Gastroesophageal sphincter (tissue), 4 donors: ENCODE results near the gene DGLUCY. TPM values are rescaled to one million over a fixed set of nuclear protein-coding genes. Genes with fewer than 3 reads are reported as not detected.
"Not testable (repeated sequence)": the region's sequence is repeated elsewhere in the genome, so short reads cannot be mapped to it uniquely, and the experiment has no call there.

Experiments
- ATAC-seq: fragments of 150-250 bp; one replicate; pipeline ENCODE4 v1.9.1; 2016; ENCODE audit warnings: mild to moderate bottlenecking, moderate library complexity
- H3K27ac ChIP-seq, 4 donors: fragments of 200-600 bp; sonication (generic) in 3 of 4; 1 replicate in 3 of 4; 2 replicates in 1 of 4; pipeline ENCODE4 v1.5.1; 2016 to 2019
- H3K27me3 ChIP-seq: fragments of 200-600 bp; sonication (generic); one replicate; pipeline ENCODE4 v1.5.1; 2019
- H3K36me3 ChIP-seq, 2 donors: fragments of 200-600 bp; sonication (generic); one replicate each; pipeline ENCODE4 v1.5.1; 2019; ENCODE audit warnings: control low read depth in 1 of 2
- H3K4me1 ChIP-seq, 3 donors: fragments of 200-600 bp; sonication (generic); 1 replicate in 2 of 3; 2 replicates in 1 of 3; pipeline ENCODE4 v1.5.1; 2016 to 2019; ENCODE audit warnings: control low read depth in 2 of 3
- H3K4me3 ChIP-seq, 2 donors: fragments of 200-600 bp; sonication (generic); one replicate each; pipeline ENCODE4 v1.5.1; 2019; ENCODE audit warnings: mild to moderate bottlenecking in 1 of 2, moderate library complexity in 1 of 2
- H3K9me3 ChIP-seq, 3 donors: fragments of 200-600 bp; sonication (generic); one replicate each; pipeline ENCODE4 v1.5.1; 2017 to 2019; ENCODE audit warnings: control low read depth in 2 of 3
- EP300 ChIP-seq: sonication (generic); formaldehyde crosslinking; IDR thresholded peaks from one replicate; pipeline ENCODE4 v1.6.1; 2017; ENCODE audit warnings: antibody characterized with exemption, mild to moderate bottlenecking
- POLR2A ChIP-seq, 2 donors: fragments of 450-650 bp; IDR thresholded peaks; one replicate each; pipeline ENCODE4 v1.6.1; 2017; ENCODE audit warnings: antibody characterized with exemption in 2 of 2, mild to moderate bottlenecking in 2 of 2, moderate library complexity in 1 of 2
- POLR2AphosphoS5 ChIP-seq: sonication (generic); formaldehyde crosslinking; IDR thresholded peaks from one replicate; pipeline ENCODE4 v1.6.1; 2017; ENCODE audit warnings: antibody characterized with exemption
- WGBS, 2 donors: methylation state at CpG; one replicate each; pipeline ENCODE4 v1.1.5; 2018; ENCODE audit warnings: low coverage in 1 of 2; 5-methylcytosine and 5-hydroxymethylcytosine counted together
- total RNA-seq, 4 donors: library from RNA; depleted of rRNA; stranded (reverse); fragments of >200 nt; gene quantifications; one replicate each; pipeline ENCODE4 v1.1.0, GENCODE V29; 2016
- TF ChIP-seq, protein P1 (sequence below), 4 experiments: fragments of 200-600 bp in 2 of 4; fragments of 450-650 bp in 2 of 4; sonication (generic) in 1 of 4; IDR thresholded peaks; one replicate each; pipeline ENCODE4 v1.5.1; 2017 to 2019; ENCODE audit warnings: antibody characterized with exemption in 4 of 4, mild to moderate bottlenecking in 2 of 4, moderate library complexity in 2 of 4

Gene DGLUCY
- total RNA-seq, 4 donors from 2014 or later, result 52.8 to 118 (median 77.3) TPM

DNA sequence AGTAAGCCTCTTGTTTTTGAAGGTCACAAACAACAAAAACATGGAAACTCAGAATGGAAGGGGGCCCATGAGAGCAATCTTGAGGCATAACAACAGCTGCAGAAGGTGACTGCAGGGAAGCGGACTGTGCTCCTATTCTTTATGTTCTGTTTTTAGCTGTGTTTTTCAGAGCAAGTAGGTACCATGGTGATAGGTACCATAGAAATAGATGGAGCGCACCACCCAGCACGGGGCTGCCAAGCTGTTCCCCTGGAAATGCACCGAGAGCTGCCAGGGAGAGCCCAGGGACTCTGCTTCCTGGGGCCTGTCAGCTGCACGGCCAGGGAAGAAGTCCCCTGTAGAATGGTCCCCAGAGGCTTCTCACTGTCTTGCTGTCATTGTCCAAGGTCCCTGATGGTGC is 32.8 kb downstream of the DGLUCY start:
- Histone ChIP-seq H3K4me3 (no peak overlapping the region), H3K36me3 (peaks cover 0 to 41% of the 10 kb centered on the region in 2 donors), H3K4me1 (peaks cover 6 to 92% (median 19%) of the 10 kb centered on the region in 3 donors), H3K27me3 (no peaks in the 10 kb centered on the region), H3K27ac (peak overlapping the region; percentile 62 to 87 (median 82)), H3K9me3 (no peaks in the 10 kb centered on the region)
- no peak for ATAC-seq
- TF ChIP-seq, protein P1, sequence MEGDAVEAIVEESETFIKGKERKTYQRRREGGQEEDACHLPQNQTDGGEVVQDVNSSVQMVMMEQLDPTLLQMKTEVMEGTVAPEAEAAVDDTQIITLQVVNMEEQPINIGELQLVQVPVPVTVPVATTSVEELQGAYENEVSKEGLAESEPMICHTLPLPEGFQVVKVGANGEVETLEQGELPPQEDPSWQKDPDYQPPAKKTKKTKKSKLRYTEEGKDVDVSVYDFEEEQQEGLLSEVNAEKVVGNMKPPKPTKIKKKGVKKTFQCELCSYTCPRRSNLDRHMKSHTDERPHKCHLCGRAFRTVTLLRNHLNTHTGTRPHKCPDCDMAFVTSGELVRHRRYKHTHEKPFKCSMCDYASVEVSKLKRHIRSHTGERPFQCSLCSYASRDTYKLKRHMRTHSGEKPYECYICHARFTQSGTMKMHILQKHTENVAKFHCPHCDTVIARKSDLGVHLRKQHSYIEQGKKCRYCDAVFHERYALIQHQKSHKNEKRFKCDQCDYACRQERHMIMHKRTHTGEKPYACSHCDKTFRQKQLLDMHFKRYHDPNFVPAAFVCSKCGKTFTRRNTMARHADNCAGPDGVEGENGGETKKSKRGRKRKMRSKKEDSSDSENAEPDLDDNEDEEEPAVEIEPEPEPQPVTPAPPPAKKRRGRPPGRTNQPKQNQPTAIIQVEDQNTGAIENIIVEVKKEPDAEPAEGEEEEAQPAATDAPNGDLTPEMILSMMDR (IDR thresholded peaks at IDR 0.05), result no peak
- TF ChIP-seq EP300 (no peak), POLR2AphosphoS5 (no peak), POLR2A (IDR thresholded peaks at IDR 0.05) (no peak)
- WGBS, 2 donors, result 43 to 54% methylated on average over 1 to 4 of the region's 5 CpGs

DNA sequence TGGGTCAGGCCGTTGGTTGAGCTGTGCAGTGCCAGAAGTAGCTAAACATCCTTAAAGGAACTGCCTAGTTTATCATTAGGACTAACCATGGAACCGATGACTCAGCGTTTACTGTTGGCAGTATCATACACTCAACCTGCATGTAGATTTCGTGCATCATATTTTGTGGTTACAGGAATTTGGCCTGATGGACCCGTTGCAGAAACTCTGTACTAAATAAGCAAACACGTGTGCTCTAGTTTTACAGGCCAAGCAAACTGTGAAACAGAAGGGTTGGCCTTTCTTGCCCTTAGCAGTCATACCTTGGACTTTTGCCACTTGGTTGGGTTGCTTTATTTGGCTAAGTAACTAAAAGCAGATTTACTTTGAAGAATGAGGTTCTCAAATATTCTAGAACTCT is 35.6 kb downstream of the DGLUCY start:
- Histone ChIP-seq H3K27me3 (no peaks in the 10 kb centered on the region), H3K36me3 (peaks cover 0 to 43% of the 10 kb centered on the region in 2 donors), H3K4me3 (no peak overlapping the region), H3K9me3 (no peaks in the 10 kb centered on the region), H3K4me1 (peaks cover 6 to 82% (median 13%) of the 10 kb centered on the region in 3 donors), H3K27ac (peak overlapping the region; percentile 55 to 87 (median 84))
- ATAC-seq, result peak; percentile 88
- TF ChIP-seq POLR2AphosphoS5 (peak; percentile 97), POLR2A (IDR thresholded peaks at IDR 0.05) (no peak)
- 8 to 19% methylated on average over 3 to 5 of the region's 6 CpGs for WGBS, 2 donors

DNA sequence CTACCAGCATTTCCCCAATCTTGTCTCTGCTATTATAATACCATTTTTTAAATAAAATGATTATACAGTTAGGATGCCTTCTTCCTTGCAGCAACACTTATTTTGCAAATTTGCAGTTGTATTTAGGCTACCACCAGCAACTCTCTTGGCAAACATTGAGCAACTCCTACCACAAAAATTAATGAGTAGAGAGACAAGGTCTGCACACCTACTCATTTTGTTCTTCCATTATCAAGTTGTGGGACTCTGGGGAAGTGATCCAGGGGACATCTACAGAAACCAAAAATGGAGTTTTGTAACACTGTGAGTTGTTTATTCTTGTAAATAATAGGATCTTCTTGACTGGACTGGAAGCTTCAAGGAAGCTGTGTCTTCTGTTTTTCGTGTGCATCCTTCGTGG is 38.6 kb downstream of the DGLUCY start:
- Histone ChIP-seq H3K4me1 (peaks cover 2 to 82% (median 19%) of the 10 kb centered on the region in 3 donors), H3K4me3 (no peak overlapping the region), H3K27me3 (no peaks in the 10 kb centered on the region), H3K27ac (peak overlapping the region in 3 of 4 donors; percentile 84 to 87 (median 84)), H3K9me3 (no peaks in the 10 kb centered on the region), H3K36me3 (peaks cover 0 to 22% of the 10 kb centered on the region in 2 donors)
- ATAC-seq, result no peak
- TF ChIP-seq POLR2AphosphoS5 (no peak), EP300 (no peak), POLR2A (IDR thresholded peaks at IDR 0.05) (no peak)
- TF ChIP-seq, protein P1 (IDR thresholded peaks at IDR 0.05), result no peak
- WGBS, 2 donors, result 52 to 72% methylated on average over 2 of the region's 2 CpGs

DNA sequence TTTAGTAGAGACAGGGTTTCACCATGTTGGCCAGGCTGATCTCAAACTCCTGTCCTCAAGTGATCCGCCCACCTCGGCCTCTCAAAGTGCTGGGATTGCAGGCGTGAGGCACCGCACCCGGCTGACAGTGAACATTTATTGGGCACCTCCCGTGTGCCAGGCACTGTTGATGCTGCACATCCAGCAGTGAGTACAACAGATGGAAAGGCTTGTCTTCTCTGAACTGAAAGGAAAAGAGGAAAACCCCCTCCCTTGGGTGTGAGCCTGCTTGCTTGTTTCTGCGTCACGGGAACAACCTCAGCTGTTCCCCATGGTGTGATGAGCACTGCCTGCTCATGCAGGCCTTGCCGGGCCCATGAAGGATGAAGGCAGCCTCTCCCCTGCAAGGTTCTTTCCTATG is 39.5 kb downstream of the DGLUCY start:
- peaks cover 5 to 82% (median 19%) of the 10 kb centered on the region in 3 donors for H3K4me1 ChIP-seq
- peaks cover 0 to 24% of the 10 kb centered on the region in 2 donors for H3K36me3 ChIP-seq
- H3K27me3 ChIP-seq, result no peaks in the 10 kb centered on the region
- no peak for ATAC-seq
- TF ChIP-seq, protein P1 (IDR thresholded peaks at IDR 0.05), result no peak
- no peak for TF ChIP-seq POLR2A (IDR thresholded peaks at IDR 0.05)
- no peak for TF ChIP-seq POLR2AphosphoS5
- TF ChIP-seq EP300, result no peak
- 59% methylated on average over 3 of the region's 9 CpGs; no CpG with 5 or more reads in 1 of the 2 donors for WGBS, 2 donors
- no peak overlapping the region for H3K4me3 ChIP-seq
- H3K27ac ChIP-seq, result peak overlapping the region in 3 of 4 donors; percentile 84 to 87 (median 84)
- no peaks in the 10 kb centered on the region for H3K9me3 ChIP-seq

DNA sequence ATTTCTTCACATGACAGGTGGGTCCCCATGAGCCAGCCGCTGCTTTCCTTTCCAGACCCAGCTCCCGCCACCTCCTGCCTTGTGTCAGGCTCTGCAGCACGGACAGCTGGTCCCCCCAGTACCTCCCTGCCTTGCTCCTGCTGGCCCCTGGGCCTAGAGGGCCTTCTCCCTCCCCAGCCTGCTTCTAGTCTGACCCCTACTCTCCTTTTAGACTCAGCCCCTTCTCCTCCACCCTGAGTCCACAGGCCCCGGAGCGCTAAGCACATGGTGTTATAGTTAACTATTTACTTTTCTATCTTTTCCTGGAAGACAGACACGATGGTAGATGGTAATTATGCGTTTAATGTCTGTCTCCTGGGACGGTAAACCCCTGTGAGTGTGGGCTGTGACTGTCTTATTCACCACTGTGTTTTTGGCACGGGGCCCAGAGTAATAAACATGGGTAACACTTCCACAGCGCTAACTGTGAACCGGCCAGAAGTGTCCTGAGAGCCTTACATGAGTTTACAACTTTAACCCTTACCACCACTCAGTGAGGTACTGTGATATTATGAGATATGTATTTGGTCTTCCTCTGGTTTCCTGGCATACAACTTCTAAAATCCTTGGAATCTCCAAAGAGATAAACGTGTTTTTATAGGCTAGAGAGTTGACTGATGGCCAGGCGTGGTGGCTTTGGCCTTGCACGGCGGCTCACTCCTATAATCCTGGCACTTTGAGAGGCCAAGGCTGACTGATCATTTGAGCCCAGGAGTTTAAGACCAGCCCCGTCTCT is 41.2 kb downstream of the DGLUCY start:
- WGBS, 2 donors, result 18 to 31% methylated on average over 9 to 15 of the region's 16 CpGs
- H3K4me3 ChIP-seq, result no peak overlapping the region
- peaks cover 3 to 75% (median 12%) of the 10 kb centered on the region in 3 donors for H3K4me1 ChIP-seq
- peaks cover 0 to 38% of the 10 kb centered on the region in 2 donors for H3K36me3 ChIP-seq
- TF ChIP-seq POLR2A (IDR thresholded peaks at IDR 0.05) (no peak), POLR2AphosphoS5 (peak; percentile 54)
- ATAC-seq, result peak; percentile 57
- no peaks in the 10 kb centered on the region for H3K27me3 ChIP-seq
- peak overlapping the region; percentile 35 to 87 (median 84) for H3K27ac ChIP-seq
- H3K9me3 ChIP-seq, result no peaks in the 10 kb centered on the region

DNA sequence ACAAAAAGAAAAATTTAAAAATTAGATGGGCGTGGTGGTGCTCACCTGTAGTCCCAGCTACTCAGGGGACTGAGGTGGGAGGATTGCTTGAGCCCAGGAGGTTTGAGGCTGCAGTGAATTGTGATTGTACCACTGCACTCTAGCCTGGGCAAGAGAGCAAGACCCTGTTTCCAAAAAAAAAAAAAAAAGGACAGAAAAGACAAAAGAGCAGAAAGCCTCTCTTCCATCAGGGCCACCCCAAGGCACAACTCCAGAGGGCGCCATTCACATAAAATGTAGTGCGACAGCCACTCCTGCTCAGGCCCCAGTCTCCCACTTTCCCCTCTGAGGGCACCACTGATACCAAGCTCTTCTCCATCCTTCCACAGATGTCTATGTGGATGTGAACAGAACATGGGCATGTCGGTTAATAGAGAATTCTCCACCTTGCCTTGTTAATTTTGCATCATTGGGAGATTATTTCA is 41.8 kb downstream of the DGLUCY start:
- WGBS, 2 donors, result 92 to 97% methylated on average over 4 of the region's 4 CpGs
- no peak overlapping the region for H3K4me3 ChIP-seq
- ATAC-seq, result no peak
- H3K9me3 ChIP-seq, result no peaks in the 10 kb centered on the region
- peaks cover 3 to 69% (median 12%) of the 10 kb centered on the region in 3 donors for H3K4me1 ChIP-seq
- TF ChIP-seq EP300 (no peak), POLR2A (IDR thresholded peaks at IDR 0.05) (no peak), POLR2AphosphoS5 (no peak)
- TF ChIP-seq, protein P1 (IDR thresholded peaks at IDR 0.05), result no peak
- H3K27me3 ChIP-seq, result no peaks in the 10 kb centered on the region
- peak overlapping the region; percentile 35 to 87 (median 84) for H3K27ac ChIP-seq
- peaks cover 0 to 45% of the 10 kb centered on the region in 2 donors for H3K36me3 ChIP-seq

DNA sequence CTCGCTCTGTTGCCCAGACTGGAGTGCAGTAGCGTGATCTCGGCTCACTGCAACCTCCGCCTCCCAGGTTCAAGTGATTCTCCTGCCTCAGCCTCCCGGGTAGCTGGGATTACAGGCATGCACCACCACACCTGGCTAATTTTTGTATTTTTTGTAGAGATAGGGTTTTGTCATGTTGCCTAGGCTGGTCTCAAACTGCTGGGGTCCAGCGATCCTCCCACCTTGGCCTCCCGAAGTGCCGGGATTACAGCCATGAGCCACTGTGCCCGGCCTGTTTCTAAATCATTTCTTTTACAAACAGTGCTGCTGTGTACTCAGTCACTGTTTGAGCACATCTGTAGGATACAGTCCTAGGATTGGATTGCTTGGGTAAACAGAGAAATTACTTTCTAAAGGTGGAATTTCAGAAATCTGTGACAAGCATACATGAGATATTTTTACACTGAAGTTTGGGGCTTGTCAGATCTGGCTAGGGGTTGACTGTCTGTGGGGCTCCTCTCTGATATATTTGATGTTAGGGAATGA is 42.3 kb downstream of the DGLUCY start:
- not testable (repeated sequence) for H3K27me3 ChIP-seq, ATAC-seq, H3K4me3 ChIP-seq, H3K9me3 ChIP-seq
- H3K4me1 ChIP-seq, result peaks cover 3 to 66% (median 12%) of the 10 kb centered on the region in 3 donors
- 61 to 77% methylated on average over 4 to 7 of the region's 9 CpGs for WGBS, 2 donors
- H3K27ac ChIP-seq, result peak overlapping the region; percentile 1 to 87 (median 55)
- H3K36me3 ChIP-seq, result peaks cover 0 to 47% of the 10 kb centered on the region in 2 donors

DNA sequence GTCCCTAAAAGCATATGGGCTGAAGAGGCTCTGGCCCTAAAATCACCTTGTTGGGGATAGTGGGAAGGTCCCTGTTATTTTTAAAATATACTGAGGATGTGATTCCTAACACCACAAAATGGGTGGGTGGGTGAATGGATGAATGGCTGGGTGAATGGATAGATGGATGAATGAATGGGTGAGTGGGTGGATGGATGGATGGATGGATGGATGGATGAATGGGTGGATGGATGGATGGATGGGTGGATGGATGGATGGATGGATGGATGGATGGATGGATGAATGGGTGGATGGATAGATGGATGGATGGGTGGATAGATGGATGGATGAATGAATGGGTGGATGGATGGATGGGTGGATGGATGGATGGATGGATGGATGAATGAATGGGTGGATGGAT is 43.0 kb downstream of the DGLUCY start:
- not testable (repeated sequence) for H3K9me3 ChIP-seq, ATAC-seq, H3K27me3 ChIP-seq, H3K4me3 ChIP-seq
- H3K4me1 ChIP-seq, result peaks cover 3 to 66% (median 12%) of the 10 kb centered on the region in 3 donors
- H3K27ac ChIP-seq, result peak overlapping the region in 3 of 4 donors; percentile 26 to 87 (median 84)
- peaks cover 0 to 53% of the 10 kb centered on the region in 2 donors for H3K36me3 ChIP-seq
